Measurements from ENCODE around the gene CCDC152. TPM values are rescaled to one million over a fixed set of nuclear protein-coding genes. Genes with fewer than 3 reads are reported as not detected.

Gene CCDC152
- polyA plus RNA-seq, 4 donors, result 1.6 to 42.6 (median 3.9) TPM

DNA sequence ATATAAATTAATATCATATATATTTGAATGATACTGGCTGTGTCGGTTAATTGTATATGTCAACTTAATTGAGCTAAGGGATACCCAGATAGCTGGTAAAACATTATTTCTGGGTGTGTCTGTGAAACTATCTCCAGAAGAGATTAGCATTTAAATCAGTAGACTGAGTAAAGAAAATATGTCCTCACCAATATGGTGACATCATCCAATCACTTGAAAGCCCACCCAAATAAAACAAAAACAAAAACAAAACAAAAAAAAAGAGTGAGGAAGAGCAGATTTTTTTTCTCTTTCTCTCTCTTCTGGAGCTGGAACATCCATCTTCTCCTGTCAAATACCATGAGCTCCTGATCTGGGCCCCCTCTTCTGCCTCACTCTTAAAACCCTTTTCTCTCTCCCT lies 15.7 kb upstream of the CCDC152 start:
- FAIRE-seq, result no peak
- H3K36me3 ChIP-seq (ENCODE audit: control insufficient read depth in 3 of 3, insufficient read depth in 2 of 3, low read depth in 1 of 3, low read length in 3 of 3), result no peaks in the 10 kb centered on the region
- no peaks in the 10 kb centered on the region for H3K27me3 ChIP-seq (ENCODE audit: control insufficient read depth in 3 of 3, insufficient read depth in 3 of 3, low read length in 3 of 3)
- H3K9me3 ChIP-seq (ENCODE audit: control insufficient read depth in 2 of 2, insufficient read depth in 1 of 2, low read depth in 1 of 2, low read length in 1 of 2), result no peaks in the 10 kb centered on the region
- H3K4me1 ChIP-seq (ENCODE audit: control insufficient read depth in 3 of 3, insufficient read depth in 2 of 3, low read depth in 1 of 3, low read length in 2 of 3), result no peaks in the 10 kb centered on the region
- WGBS, 3 donors, result 93 to 97% (median 94%) methylated on average over 1 of the region's 1 CpG
- H3K4me3 ChIP-seq (ENCODE audit: low read depth in 1 of 3, low read length in 3 of 3), result no peak overlapping the region
- no peak for DNase-seq
- no peak overlapping the region for H3K27ac ChIP-seq (ENCODE audit: low read depth in 1 of 3, low read length in 2 of 3)

DNA sequence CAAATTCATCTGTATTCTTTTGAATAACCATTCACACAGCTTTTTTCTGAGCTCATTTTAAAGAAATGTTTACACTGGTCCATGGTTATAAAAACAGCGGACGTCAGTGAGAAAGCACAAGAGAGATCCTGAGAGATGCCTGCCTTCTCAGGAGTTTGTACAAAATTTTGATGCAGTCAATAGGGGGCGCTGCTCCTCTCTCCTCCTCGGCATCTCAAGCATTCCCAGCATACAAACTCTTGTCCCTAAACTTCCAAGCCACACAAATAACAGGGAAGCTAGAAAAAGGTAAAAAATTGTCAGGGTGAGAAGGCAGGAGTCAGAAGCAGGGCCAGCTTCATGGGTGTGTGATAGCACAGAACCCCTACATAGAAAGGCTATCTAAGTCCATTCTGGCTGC lies 11.2 kb upstream of the CCDC152 start:
- FAIRE-seq, result no peak
- Histone ChIP-seq H3K9me3 (ENCODE audit: control insufficient read depth in 2 of 2, insufficient read depth in 1 of 2, low read depth in 1 of 2, low read length in 1 of 2) (no peaks in the 10 kb centered on the region), H3K4me3 (ENCODE audit: low read depth in 1 of 3, low read length in 3 of 3) (no peak overlapping the region), H3K36me3 (ENCODE audit: control insufficient read depth in 3 of 3, insufficient read depth in 2 of 3, low read depth in 1 of 3, low read length in 3 of 3) (no peaks in the 10 kb centered on the region), H3K27ac (ENCODE audit: low read depth in 1 of 3, low read length in 2 of 3) (no peak overlapping the region), H3K27me3 (ENCODE audit: control insufficient read depth in 3 of 3, insufficient read depth in 3 of 3, low read length in 3 of 3) (no peaks in the 10 kb centered on the region), H3K4me1 (ENCODE audit: control insufficient read depth in 3 of 3, insufficient read depth in 2 of 3, low read depth in 1 of 3, low read length in 2 of 3) (no peaks in the 10 kb centered on the region)
- WGBS, 3 donors, result 17 to 24% (median 24%) methylated on average over 4 of the region's 4 CpGs
- DNase-seq, result peak; percentile 2 to 7

GRCh38 chr5:42745856-42746255 lies 10.8 kb upstream of the CCDC152 start:
- Histone ChIP-seq H3K36me3 (ENCODE audit: control insufficient read depth in 3 of 3, insufficient read depth in 2 of 3, low read depth in 1 of 3, low read length in 3 of 3) (no peaks in the 10 kb centered on the region), H3K27me3 (ENCODE audit: control insufficient read depth in 3 of 3, insufficient read depth in 3 of 3, low read length in 3 of 3) (no peaks in the 10 kb centered on the region), H3K4me3 (ENCODE audit: low read depth in 1 of 3, low read length in 3 of 3) (no peak overlapping the region), H3K9me3 (ENCODE audit: control insufficient read depth in 2 of 2, insufficient read depth in 1 of 2, low read depth in 1 of 2, low read length in 1 of 2) (no peaks in the 10 kb centered on the region), H3K27ac (ENCODE audit: low read depth in 1 of 3, low read length in 2 of 3) (no peak overlapping the region), H3K4me1 (ENCODE audit: control insufficient read depth in 3 of 3, insufficient read depth in 2 of 3, low read depth in 1 of 3, low read length in 2 of 3) (no peaks in the 10 kb centered on the region)
- DNase-seq, result no peak
- WGBS, 3 donors, result 94 to 98% (median 96%) methylated on average over 3 of the region's 3 CpGs
- no peak for FAIRE-seq

DNA sequence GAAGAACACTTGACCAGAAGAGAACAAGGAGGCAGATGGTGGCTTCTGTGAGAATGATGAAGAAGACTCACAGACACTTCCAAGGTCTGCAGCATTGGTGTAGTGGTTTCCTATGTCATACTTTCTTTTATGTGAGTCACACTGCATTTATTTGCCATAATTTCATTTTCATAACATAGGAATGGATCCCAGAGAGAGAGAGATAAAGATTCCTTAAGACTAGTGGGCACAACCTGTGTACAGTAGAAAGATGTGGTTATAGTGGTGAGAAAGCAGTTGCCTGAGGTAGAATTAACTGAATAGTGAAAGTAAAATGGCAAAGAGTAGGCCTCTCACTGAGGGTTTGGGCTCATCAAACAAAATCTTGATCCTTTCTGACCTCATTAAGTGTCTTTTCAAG lies 7.6 kb upstream of the CCDC152 start:
- no peak for FAIRE-seq
- H3K4me1 ChIP-seq (ENCODE audit: control insufficient read depth in 3 of 3, insufficient read depth in 2 of 3, low read depth in 1 of 3, low read length in 2 of 3), result no peaks in the 10 kb centered on the region
- no peak overlapping the region for H3K4me3 ChIP-seq (ENCODE audit: low read depth in 1 of 3, low read length in 3 of 3)
- DNase-seq, result no peak
- no peaks in the 10 kb centered on the region for H3K9me3 ChIP-seq (ENCODE audit: control insufficient read depth in 2 of 2, insufficient read depth in 1 of 2, low read depth in 1 of 2, low read length in 1 of 2)
- no peaks in the 10 kb centered on the region for H3K36me3 ChIP-seq (ENCODE audit: control insufficient read depth in 3 of 3, insufficient read depth in 2 of 3, low read depth in 1 of 3, low read length in 3 of 3)
- H3K27ac ChIP-seq (ENCODE audit: low read depth in 1 of 3, low read length in 2 of 3), result no peak overlapping the region
- no peaks in the 10 kb centered on the region for H3K27me3 ChIP-seq (ENCODE audit: control insufficient read depth in 3 of 3, insufficient read depth in 3 of 3, low read length in 3 of 3)

DNA sequence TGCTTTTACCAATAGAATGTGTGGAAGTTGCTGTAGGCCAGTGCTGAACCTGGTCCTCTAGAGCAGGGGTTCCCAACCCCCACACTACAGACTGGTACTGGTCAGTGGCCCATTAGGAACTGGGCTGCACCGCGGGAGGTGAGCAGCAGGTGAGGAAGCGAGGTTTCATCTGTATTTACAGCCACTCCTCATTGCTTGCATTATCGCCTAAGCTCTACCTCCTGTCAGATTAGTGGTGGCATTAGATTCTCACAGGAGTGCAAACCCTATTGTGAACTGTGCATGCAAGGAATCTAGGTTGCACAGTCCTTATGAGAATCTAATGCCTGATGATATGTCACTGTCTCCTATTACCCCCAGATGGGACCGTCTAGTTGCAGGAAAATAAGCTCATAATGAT lies 6.1 kb upstream of the CCDC152 start:
- Histone ChIP-seq H3K27ac (ENCODE audit: low read depth in 1 of 3, low read length in 2 of 3) (no peak overlapping the region), H3K27me3 (ENCODE audit: control insufficient read depth in 3 of 3, insufficient read depth in 3 of 3, low read length in 3 of 3) (no peaks in the 10 kb centered on the region), H3K4me1 (ENCODE audit: control insufficient read depth in 3 of 3, insufficient read depth in 2 of 3, low read depth in 1 of 3, low read length in 2 of 3) (no peaks in the 10 kb centered on the region), H3K9me3 (ENCODE audit: control insufficient read depth in 2 of 2, insufficient read depth in 1 of 2, low read depth in 1 of 2, low read length in 1 of 2) (no peaks in the 10 kb centered on the region), H3K4me3 (ENCODE audit: low read depth in 1 of 3, low read length in 3 of 3) (no peak overlapping the region), H3K36me3 (ENCODE audit: control insufficient read depth in 3 of 3, insufficient read depth in 2 of 3, low read depth in 1 of 3, low read length in 3 of 3) (no peaks in the 10 kb centered on the region)
- no peak for DNase-seq
- 92 to 97% (median 93%) methylated on average over 5 of the region's 5 CpGs for WGBS, 3 donors
- no peak for FAIRE-seq

DNA sequence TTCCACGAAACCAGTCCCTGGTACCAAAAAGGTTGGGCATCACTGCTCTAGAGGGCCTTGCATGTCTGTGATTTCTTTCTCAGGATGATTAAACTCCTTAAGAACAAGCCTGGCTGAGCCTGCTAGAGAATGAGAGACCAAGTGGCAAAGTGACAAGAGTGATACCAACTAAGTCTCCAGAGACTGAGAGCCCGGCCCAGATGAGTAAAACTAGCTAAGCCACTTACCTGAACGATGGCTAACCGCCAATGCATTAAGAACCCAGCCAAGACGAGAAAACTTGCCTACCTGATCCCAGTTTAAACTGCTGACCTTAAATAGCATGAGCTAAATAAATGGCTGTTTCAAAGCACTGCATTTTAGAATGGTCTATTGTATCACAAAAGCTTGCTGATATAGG lies 5.6 kb upstream of the CCDC152 start:
- Histone ChIP-seq H3K9me3 (ENCODE audit: control insufficient read depth in 2 of 2, insufficient read depth in 1 of 2, low read depth in 1 of 2, low read length in 1 of 2) (no peaks in the 10 kb centered on the region), H3K27ac (ENCODE audit: low read depth in 1 of 3, low read length in 2 of 3) (no peak overlapping the region), H3K27me3 (ENCODE audit: control insufficient read depth in 3 of 3, insufficient read depth in 3 of 3, low read length in 3 of 3) (no peaks in the 10 kb centered on the region), H3K4me1 (ENCODE audit: control insufficient read depth in 3 of 3, insufficient read depth in 2 of 3, low read depth in 1 of 3, low read length in 2 of 3) (no peaks in the 10 kb centered on the region), H3K36me3 (ENCODE audit: control insufficient read depth in 3 of 3, insufficient read depth in 2 of 3, low read depth in 1 of 3, low read length in 3 of 3) (no peaks in the 10 kb centered on the region), H3K4me3 (ENCODE audit: low read depth in 1 of 3, low read length in 3 of 3) (no peak overlapping the region)
- FAIRE-seq (no peak), DNase-seq (no peak)
- 70 to 76% (median 74%) methylated on average over 5 of the region's 5 CpGs for WGBS, 3 donors

- Histone ChIP-seq H3K27ac (ENCODE audit: low read depth in 1 of 3, low read length in 2 of 3) (no peak overlapping the region), H3K36me3 (ENCODE audit: control insufficient read depth in 3 of 3, insufficient read depth in 2 of 3, low read depth in 1 of 3, low read length in 3 of 3) (no peaks in the 10 kb centered on the region), H3K27me3 (ENCODE audit: control insufficient read depth in 3 of 3, insufficient read depth in 3 of 3, low read length in 3 of 3) (peaks cover 0 to 11% (median 2%) of the 10 kb centered on the region in 3 donors), H3K4me1 (ENCODE audit: control insufficient read depth in 3 of 3, insufficient read depth in 2 of 3, low read depth in 1 of 3, low read length in 2 of 3) (no peaks in the 10 kb centered on the region), H3K9me3 (ENCODE audit: control insufficient read depth in 2 of 2, insufficient read depth in 1 of 2, low read depth in 1 of 2, low read length in 1 of 2) (no peaks in the 10 kb centered on the region), H3K4me3 (ENCODE audit: low read depth in 1 of 3, low read length in 3 of 3) (no peak overlapping the region)
- FAIRE-seq, result no peak
- no peak for DNase-seq
- WGBS, 3 donors, result 78 to 91% (median 91%) methylated on average over 3 of the region's 3 CpGs
Measured at GRCh38 chr5:42753099-42753498, 3.5 kb upstream of the CCDC152 start.

DNA sequence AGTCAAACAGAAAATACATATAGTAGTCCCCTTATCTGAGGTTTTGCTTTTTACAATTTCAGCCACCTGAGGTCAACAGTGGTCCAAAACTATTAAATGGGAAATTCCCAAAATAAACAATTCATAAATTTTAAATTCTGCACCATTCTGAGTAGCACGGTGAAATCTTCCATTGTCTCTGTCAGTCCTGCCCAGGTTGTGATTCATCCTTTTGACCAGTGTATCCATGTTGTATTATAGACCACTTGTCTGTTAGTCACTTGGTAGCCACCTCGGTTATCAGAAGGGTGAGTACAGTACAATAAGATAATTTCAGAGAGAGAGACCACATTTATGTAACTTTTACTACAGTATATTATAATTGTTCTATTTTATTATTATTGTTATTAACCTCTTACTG lies 2.8 kb downstream of the CCDC152 start:
- H3K4me3 ChIP-seq (ENCODE audit: low read depth in 1 of 3, low read length in 3 of 3), result no peak overlapping the region
- DNase-seq (no peak), FAIRE-seq (no peak)
- H3K27me3 ChIP-seq (ENCODE audit: control insufficient read depth in 3 of 3, insufficient read depth in 3 of 3, low read length in 3 of 3), result peaks cover 0 to 11% (median 2%) of the 10 kb centered on the region in 3 donors
- no peaks in the 10 kb centered on the region for H3K36me3 ChIP-seq (ENCODE audit: control insufficient read depth in 3 of 3, insufficient read depth in 2 of 3, low read depth in 1 of 3, low read length in 3 of 3)
- no peaks in the 10 kb centered on the region for H3K9me3 ChIP-seq (ENCODE audit: control insufficient read depth in 2 of 2, insufficient read depth in 1 of 2, low read depth in 1 of 2, low read length in 1 of 2)
- WGBS, 3 donors, result 71 to 72% (median 72%) methylated on average over 2 of the region's 2 CpGs
- H3K4me1 ChIP-seq (ENCODE audit: control insufficient read depth in 3 of 3, insufficient read depth in 2 of 3, low read depth in 1 of 3, low read length in 2 of 3), result no peaks in the 10 kb centered on the region
- no peak overlapping the region for H3K27ac ChIP-seq (ENCODE audit: low read depth in 1 of 3, low read length in 2 of 3)

DNA sequence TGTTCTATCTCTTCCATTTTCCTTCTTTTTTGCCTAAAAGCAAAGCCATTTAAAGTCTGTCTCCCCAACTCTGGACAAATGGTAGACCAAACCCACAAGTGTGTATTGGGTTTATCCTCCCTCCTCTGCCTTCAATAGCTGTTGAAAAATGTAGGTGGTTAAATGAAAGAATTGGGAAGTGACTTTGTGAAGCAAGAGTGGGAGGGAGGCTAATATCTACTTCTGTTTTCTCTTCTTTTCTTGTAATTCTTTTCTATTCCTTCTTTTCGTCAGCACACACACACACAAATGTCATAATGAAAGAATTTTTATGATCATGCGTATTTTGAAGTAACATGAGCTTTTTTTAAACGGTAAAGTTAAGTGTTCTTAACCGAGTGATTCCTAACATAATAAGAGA lies 3.8 kb downstream of the CCDC152 start:
- FAIRE-seq (no peak), DNase-seq (no peak)
- Histone ChIP-seq H3K36me3 (ENCODE audit: control insufficient read depth in 3 of 3, insufficient read depth in 2 of 3, low read depth in 1 of 3, low read length in 3 of 3) (no peaks in the 10 kb centered on the region), H3K9me3 (ENCODE audit: control insufficient read depth in 2 of 2, insufficient read depth in 1 of 2, low read depth in 1 of 2, low read length in 1 of 2) (no peaks in the 10 kb centered on the region), H3K27me3 (ENCODE audit: control insufficient read depth in 3 of 3, insufficient read depth in 3 of 3, low read length in 3 of 3) (peaks cover 0 to 11% (median 2%) of the 10 kb centered on the region in 3 donors), H3K4me3 (ENCODE audit: low read depth in 1 of 3, low read length in 3 of 3) (no peak overlapping the region), H3K4me1 (ENCODE audit: control insufficient read depth in 3 of 3, insufficient read depth in 2 of 3, low read depth in 1 of 3, low read length in 2 of 3) (no peaks in the 10 kb centered on the region), H3K27ac (ENCODE audit: low read depth in 1 of 3, low read length in 2 of 3) (no peak overlapping the region)
- 87 to 92% (median 88%) methylated on average over 4 of the region's 4 CpGs for WGBS, 3 donors
